Activated CD4-positive, alpha-beta T cell treated with anti-CD3 and anti-CD28 coated beads, Interleukin-2, amount 50 U/mL, for 16 hours (primary cell): ENCODE data around the gene SLC25A26.

Experiments
- DNase-seq: peaks from one replicate; pipeline ENCODE4 v3.0.0-alpha.2; 2020

Gene SLC25A26

DNA sequence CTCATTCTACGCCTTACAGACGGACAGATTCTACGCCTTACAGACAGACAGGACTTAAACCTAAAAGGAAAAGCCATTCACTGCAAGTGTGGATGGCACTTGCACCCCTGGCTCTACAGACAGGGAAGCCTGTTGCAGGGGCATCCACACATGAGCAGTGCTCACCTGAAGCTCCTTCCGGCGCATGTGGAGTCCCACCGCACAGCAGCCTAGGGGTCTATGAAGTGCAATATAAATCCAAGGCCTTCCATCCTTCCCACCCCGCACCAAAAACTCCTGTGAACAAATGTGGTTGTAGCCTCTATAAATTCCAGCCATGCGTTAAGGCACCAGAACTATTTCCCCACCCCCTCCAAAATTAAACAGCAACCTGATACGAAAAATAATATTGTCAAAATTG, 158.8 kb downstream of the SLC25A26 start:
- DNase-seq: no peak

DNA sequence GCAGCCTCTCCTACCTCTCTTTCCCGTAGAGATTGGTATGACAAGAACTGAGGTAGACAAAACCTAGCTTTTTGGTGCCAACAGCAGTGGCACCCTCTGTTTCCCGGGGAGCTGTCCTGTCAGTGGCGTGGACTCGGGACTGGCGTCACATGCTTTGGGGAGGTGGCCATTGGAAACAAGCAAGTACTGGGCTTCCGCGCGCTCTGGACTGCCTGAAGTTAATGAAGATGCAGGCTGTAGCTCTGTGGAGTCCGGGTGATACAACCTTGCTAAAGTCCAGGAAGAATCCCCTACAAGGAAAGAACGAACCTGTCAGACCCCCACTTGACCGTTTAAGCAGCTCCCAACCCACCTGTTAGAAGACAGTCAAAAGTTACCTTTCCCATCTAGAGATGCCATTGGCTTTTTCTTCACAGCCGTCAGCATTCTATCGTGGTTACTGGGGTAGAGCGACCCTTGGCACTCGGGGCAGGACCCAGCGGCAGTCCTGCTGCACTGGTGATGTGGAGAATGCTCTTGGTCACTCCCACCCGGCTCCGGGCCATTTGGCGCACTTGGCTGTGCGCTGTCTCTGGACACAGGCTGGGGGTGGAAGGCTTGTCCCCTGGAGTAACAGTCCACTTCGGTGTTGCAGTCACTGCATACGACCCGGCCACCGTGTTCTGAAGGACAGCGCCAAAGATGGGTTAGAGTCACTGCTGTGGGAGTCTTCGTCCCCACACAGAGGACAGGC, 159.6 kb downstream of the SLC25A26 start:
- no peak for DNase-seq

DNA sequence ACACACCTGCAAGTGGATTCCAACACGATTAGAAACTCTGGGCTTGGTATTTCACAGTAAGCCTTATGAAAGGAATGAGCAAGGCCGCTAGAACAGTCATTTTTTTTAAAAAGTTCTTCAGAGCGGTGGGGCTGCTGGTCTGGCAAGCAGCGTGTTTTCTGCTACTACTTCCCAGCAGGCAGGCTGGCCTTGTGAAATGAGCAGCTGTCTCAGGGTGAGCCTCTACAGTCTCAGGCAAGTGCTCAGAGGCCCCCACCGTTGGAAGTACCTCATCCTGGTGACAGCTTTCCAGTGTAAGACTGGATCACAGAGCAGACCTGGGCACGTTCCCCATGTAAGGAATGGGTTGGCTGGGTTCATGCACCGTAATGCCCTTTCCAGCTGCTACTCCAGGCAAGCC, 160.8 kb downstream of the SLC25A26 start:
- DNase-seq: no peak

DNA sequence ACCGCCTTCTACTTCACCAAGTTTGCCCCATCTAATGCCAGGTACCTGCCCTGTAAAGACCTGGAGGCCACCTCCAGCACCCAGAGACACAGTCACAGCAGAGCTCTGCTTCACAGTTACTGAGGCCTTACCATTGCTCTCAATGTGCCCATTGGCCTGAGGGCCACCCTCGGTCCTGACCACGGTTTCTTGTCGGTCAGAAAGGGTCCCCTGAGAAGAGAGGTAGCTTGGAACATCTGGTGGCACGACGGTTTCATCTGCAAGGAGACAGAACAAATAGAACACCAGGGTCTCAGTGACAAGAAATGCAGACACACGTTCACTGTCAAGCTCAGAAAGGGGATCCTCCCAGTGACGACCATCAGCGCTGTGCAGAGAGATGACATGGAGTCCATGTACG, 161.3 kb downstream of the SLC25A26 start:
- no peak for DNase-seq

DNA sequence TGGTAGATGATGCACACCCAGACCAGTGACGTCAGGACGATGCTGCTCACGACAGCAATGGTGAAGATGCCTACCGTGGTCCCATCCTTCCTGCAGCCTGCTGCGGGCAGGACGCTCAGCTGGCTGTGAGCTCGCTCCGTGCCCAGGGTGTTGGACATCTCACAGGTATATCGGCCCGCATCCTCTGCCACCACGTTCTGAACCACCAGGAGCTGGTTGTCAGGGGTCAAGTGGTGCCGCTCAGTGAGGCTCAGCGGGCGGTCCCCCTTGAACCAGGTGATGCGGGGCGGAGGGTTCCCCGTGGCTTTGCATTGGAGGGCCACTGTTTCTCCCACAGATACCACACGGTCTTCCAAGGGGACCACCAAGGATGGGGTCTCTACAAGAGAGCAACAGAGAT, 162.2 kb downstream of the SLC25A26 start:
- DNase-seq: no peak

DNA sequence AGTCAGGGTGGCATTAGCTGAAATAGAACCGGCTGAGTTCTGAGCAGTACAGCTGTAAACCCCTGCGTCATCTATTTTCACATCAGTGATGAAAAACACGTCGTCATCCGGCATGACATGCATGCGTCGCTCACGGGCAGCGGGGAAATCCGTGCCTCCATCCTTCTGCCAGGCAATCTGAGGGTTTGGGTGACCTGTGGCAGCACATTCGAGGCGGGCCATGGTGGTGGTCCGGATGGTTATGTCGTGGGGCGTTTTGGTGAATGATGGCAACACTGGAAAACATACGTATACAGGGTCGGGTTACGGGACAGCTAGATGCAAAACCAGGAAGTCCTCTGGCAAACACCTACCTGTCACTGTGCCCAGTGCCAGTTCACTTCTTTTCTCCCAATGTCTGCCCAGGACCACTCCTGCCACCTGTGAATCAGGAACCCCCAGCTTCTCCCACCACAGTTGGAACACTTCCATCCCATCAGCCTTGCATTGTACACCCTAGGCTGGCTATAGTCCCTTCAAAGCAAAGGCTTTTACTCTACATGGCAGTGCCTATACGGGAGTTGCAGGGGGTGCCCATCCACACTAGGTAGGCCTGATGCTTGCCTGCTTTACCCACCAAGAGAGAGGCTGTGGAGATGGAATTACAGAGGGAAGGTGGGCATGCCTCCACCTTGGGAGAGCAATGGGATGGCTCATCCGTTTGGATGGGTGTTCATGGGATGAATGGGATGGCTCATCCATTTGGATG, 163.4 kb downstream of the SLC25A26 start:
- DNase-seq: no peak

DNA sequence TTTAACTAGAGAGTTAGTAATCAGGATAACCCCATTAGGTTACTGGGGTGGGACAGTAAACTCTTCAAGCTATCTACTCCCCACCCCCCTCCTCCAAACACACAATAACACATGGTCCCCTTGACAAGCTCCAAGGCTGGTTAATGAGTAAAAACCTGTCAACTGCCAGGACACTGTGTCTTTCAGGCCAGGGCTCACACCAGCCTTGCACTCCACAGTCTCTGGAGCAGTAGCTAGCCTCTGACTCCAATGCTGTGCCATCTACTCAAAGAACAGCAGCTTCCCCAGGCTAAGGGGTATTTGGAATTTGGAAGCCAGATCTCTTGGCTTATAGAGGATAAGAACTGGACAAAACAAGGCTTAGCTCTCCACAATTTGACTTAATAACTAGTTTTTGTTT, 164.3 kb downstream of the SLC25A26 start:
- no peak for DNase-seq

DNA sequence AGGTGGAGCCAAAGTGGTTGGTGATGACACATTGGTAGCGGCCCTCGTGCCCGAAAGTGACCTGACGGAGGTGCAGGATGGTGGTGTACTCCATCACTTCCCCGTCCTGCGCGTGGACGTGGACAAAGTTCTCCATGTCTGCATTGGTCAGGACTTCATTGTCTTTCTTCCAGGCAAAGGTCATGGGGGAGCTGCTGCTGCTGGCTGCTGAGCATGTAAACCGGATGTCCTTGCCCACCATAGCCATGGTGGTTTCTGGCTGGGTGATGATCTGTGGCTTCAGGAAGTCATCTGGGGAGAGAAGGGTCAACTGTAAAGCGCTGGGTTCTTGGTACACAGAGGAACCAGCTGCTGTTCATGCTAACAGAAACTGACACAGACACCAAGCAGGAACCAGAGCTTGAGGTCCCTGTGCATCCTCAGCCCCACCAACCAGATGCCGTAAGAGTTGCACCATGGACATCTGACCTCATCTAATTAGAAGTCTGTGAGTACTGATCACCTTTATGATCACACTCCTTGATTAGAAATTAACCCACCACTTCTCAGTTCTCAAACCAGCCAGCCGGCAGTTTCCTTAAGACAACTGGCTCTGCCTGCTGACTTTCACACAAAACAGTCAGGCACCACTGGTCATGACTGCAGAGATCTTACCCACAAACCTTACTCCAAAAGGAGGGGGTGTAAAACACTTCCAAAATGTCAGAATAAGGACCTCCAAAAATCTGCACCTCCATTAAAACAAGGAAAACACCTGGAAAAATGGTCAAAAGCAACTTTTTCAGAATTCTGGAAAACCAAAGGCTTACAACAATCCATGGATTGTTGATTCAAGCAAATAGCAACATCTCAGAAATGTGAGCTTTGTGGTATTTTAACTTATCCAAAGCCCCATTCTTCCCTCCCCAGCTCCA, 165.5 kb downstream of the SLC25A26 start:
- DNase-seq: no peak

DNA sequence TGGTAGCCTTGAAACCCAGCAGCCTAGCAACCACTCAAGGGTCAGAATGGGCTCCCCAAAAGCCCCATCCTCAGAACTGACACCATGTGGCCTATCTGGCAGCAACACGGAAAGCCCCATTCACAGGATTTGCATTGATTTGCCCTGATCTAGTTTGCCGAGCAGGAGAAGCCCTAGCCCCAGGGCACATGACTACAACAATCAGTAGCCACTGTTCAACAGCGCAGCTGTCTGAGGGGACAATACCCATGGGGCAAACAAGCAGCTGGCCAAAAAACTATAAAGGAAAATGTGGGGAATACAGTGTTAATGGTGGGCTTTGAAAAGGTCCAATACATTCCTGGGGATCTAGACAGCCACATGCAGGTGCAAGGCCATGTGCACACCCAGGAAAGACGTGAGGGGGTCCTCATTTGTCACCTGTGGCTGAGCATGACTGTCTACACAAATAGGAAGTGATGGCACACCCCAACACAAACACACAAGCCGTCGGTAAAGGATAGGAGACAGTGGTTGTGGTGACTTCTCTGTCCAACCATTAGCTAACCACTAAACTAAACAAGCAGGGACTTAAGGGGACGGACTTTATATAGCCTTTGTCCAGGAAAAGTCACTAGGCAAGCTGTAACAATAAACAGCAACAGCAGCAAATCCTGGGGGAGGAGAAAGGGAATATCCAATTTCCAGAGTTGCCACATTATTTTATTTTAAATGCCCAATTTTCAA, 166.3 kb downstream of the SLC25A26 start:
- no peak for DNase-seq

DNA sequence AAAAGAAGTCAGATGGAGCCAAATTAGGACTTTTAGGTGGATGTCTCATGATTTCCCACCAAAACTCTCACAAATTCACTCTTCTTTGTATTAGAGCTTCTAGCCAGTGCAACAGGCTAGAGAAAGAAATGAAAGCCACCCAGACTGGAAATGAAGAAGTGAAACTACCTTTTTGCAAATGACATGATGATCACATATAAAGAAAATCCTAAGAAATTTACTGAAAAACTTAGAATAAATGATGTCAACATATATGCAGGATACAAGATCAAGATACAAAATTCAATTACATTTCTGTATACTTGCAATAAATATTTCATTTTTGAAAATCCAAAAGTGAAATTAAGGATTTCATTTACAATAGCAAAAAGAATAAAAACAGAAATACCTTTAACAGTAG, 169.2 kb downstream of the SLC25A26 start:
- DNase-seq: no peak

DNA sequence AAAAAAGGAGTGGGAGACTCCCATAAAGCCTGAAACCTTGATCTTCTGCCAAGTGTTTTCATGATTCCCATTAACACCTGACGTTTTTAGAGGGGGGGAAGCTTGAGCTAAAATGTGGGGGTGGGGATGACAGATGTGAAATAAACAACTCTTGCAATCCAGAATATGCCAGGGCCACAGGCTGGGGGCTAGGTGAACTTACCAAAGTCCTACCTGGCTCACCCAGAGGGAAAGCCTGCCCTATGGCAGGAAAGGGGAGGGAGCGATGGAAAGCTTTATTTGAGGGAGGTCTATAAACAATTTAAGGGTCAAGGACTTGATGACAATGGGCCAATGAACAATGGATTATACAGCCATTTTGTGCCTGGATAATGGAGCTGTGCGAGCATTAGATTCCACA, 171.7 kb downstream of the SLC25A26 start:
- DNase-seq: no peak

DNA sequence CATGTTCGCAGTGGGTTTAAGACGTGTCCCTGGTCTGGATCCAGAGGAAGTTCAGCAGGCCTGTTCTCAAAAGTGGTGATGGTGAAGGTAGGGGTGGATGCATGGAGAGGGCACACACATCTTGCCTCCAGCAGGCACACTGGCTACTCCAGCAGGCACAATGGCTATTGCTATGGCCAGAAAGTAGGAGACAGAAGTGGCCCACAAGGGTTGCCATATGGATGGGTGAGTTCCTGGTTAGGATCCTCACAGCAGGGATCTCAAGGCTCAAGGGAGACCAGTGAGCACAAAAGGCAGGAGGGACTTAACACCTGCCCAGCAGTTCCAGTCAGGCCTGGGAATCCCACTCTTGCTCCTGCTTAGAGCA, 172.1 kb downstream of the SLC25A26 start:
- no peak for DNase-seq

DNA sequence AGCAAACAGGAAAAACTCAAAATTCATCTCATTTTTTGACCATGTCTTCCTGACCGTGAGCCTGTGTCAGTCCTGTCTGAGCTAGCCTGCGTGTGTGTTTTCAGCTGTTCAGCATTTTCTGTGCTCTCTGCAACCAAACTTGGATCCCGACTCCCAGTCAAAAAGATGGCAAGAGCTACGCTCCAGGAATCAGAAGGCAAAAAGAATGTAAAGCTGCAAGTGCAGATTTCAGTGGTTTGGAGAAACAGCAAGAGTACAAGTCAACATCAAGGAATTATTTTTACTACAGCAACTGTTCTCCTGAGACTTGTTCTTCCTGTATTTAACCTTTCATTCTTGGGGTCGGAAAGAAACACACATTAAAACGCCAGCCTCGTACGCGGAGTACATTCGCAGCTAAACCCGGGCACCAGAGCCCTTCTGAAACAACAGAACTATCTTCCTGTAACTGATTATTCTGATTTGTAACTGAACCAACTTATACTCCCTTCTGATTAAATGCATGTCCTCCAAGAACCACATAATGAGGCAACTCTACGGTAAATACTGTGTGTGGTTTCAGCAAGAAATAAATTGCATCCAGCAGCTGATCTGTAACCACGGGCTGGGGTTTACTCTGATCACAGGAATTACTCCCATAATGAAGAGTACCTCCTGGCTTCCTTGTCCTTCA, 172.7 kb downstream of the SLC25A26 start:
- no peak for DNase-seq

DNA sequence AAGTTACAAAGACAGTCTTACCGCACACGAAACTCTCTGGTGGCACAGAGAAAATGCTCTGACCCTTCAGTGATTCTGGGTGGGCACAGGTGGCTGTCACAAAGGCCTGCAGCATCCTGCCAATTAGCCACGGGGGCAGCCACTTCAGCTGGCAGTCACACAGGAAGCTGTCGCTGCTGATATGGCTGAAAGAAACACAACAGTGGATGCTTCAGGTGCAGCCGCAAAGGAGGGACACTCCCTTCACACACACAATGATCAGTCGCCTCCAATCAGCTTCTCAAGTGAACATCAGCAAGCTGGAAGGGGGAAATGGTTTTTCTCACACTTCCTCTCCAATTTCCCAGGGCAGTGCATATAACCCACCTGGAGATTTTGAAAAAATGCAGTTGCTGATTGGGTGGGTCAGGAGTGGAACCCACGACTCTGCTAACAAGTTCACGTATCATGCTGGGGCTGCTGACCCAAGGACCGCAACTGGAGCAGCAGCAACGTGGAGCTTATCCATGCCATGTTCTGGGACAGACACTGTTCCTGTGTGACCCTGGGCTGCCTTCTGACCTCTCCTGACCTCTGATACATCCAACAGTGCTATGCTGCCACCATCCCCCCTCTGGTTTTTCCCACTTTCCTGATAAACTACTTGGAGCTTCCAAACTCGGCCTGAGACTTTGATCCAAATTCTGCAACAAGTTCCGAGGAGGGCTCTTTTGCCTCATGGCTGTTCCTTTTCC, 173.4 kb downstream of the SLC25A26 start:
- DNase-seq: peak; percentile 35

DNA sequence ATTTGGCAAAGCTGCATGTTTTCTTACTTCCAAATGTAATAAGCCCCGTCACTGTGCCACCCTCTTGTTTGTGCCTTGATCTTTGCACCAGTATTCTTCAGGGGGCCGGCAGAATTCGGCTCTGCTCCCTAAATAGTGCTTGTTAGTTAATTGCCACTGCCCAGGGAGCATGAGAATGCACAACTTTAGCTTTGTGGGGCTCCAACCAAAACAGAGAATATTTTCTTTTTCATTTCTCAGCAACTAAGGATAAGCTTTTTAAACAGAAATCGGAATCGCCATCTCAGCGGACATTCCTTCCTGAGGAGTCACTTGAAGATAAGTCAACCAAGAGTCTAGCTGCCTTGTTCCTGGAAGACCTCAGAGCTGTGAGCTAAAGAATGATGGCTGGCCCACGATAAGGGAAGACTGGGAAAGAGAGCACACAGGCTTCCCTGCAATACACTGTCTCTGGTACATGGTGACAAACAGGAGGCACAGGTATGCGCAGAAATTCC, 174.0 kb downstream of the SLC25A26 start:
- DNase-seq: no peak

DNA sequence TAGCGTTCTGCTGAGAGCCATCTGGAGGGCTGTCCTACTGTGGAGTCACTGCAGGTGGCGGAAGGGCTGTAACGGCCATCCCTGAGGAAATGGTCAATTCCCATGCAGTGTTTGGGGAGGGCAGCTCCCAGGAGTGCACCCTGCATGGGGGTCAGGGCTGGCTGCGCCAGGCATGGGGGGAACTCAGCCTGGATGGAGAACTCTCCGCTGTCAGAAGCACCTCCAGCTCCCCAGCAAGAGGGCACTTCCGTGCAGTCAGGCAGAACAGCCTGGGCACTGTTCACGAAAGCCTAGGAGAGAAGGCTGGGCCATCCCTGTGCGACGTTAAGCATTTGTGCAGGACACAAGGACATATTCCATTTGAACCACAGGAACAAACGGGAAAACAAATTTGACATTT, 174.8 kb downstream of the SLC25A26 start:
- DNase-seq: no peak

DNA sequence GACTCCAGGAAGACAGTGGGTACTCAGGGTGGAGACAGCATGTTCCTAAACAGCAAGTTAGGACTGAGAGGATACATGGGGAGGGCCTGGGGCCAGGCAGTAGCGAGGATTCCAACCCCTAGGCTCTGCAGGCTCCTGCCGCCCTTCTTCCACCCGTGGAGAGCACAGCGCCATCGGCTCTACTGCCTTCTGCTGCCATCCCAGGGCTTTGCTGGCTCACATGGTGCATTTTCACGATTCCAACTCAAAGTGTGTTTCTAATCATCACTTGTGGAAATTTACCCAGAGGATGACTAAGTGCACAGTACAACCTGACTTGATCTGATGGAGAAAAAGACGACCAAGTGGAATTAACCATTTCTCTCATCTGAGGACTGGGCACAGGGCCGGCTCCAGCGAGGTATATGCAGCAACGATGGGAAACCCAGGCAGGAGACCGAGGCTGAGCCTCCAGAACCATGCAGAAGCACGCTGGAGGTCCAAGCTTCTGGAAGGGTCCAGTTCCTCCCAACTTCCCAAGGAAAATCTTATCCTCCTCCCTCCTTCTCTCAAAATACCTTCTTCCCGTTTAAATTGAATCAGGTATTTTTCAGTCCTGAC, 175.5 kb downstream of the SLC25A26 start:
- DNase-seq: no peak

DNA sequence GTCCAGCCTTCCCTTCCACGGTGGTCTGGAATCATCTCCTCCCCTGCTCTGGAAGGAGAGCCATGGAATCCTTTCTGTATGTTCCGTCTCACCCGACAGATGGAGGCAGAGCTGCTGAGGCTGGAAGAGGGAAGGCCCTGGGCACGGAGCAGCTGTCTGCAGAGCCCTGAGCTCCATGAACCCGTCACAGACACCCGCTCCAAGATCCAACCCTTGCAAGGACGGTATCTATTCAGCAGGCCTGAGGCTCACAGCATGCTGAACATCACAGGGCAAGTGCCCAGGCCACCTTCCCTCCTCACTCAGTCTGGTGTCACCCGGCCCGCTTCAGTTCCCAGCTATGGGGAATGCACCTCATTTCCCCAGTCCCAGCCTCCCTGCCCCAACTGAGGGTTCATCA, 176.1 kb downstream of the SLC25A26 start:
- no peak for DNase-seq

DNA sequence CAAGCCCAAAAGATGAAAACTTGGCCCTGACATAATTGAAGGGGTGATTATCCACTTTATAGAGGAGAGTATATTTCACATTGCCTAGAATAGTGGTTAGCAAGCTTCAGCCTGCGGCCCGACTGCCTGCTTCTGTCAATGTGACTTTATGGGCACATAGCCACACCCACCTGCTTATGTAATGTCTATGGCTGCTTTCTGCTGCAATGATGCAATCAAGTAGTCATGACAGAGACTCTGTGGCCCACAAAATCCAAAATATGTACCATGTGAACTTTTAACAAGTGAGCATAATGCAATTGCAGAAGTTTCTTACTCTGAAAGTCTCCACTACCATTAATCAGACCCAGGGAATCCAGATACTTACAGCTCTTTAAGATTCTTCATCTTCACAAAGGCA, 176.9 kb downstream of the SLC25A26 start:
- DNase-seq: no peak

DNA sequence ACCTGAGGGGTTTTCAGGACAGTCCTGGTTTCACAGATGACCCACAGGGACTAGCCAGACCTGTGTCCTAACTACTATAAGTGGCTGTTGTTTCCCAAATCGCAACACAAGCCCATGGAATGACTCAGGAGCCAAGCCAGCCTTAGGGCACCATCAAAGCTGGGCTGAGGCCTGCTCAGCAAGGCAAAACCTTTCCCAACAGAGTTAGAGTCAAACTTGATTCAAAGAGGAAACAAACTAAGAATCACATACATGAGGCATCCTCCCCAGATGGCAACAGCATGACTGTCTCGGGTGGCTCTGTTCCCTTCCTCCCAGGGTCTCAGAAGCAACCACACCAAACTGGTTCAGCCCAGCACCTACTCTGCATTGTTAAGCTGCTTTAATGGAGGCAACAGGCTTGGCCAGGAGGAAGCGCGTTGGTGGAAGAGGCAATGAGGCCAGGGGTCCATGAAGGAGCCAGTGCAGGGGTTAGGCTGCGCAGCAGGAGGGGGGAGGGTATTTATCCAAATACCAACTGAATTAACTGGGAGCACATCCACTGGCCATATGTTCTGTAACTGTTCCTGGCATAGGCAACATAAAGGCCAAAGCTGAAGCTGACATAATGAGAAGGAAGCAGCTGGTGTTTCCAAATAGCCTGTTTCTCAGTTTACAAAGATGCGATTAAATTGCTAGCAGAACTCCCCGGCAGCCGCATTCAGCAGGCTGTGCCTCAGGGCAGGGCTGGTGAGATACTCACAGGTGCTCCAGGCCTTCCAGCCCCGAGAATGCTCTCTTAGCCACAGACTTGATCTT, 177.6 kb downstream of the SLC25A26 start:
- DNase-seq: no peak
